Peyer's patch (tissue), 4 donors: Measurements from ENCODE around the gene ARHGAP26. TPM values are rescaled to one million over a fixed set of nuclear protein-coding genes. Genes with fewer than 3 reads are reported as not detected.

Source experiments
- DNase-seq, 3 donors: peaks; one replicate each; pipeline ENCODE4 v3.0.0-alpha.2; 2017 to 2019
- H3K27ac ChIP-seq, 4 donors: fragments of 200-600 bp; sonication (generic); one replicate each; pipeline ENCODE4 v1.5.1; 2016 to 2019
- H3K27me3 ChIP-seq, 2 donors: fragments of 200-600 bp; sonication (generic); one replicate each; pipeline ENCODE4 v1.5.1; 2019
- H3K36me3 ChIP-seq, 3 donors: fragments of 200-600 bp; sonication (generic); one replicate each; pipeline ENCODE4 v1.5.1; 2016 to 2019
- H3K4me1 ChIP-seq, 4 donors: fragments of 200-600 bp; sonication (generic); one replicate each; pipeline ENCODE4 v1.5.1; 2016 to 2019
- H3K4me3 ChIP-seq, 4 donors: fragments of 200-600 bp; sonication (generic); 1 replicate in 3 of 4; 2 replicates in 1 of 4; pipeline ENCODE4 v1.5.1; 2016 to 2019; ENCODE audit warnings: mild to moderate bottlenecking in 1 of 4
- H3K9me3 ChIP-seq, 4 donors: fragments of 200-600 bp; sonication (generic); one replicate each; pipeline ENCODE4 v1.5.1; 2016 to 2019; ENCODE audit warnings: mild to moderate bottlenecking in 1 of 4
- CTCF ChIP-seq, 6 experiments: fragments of 450-650 bp in 4 of 6; fragments of 200-600 bp in 2 of 6; sonication (generic) in 1 of 6; IDR thresholded peaks; one replicate each; pipeline ENCODE4 v1.5.1; 2017 to 2019; ENCODE audit warnings: antibody characterized with exemption in 6 of 6, mild to moderate bottlenecking in 3 of 6, moderate library complexity in 1 of 6
- POLR2A ChIP-seq, 2 donors: fragments of 450-650 bp; IDR thresholded peaks; one replicate each; pipeline ENCODE4 v1.5.1; 2017; ENCODE audit warnings: antibody characterized with exemption in 2 of 2, mild to moderate bottlenecking in 2 of 2, moderate library complexity in 2 of 2
- total RNA-seq, 4 donors: library from RNA; depleted of rRNA; stranded (reverse); fragments of >200 nt; gene quantifications; one replicate each; pipeline ENCODE4 v1.1.0, GENCODE V29; 2016

The ARHGAP26 gene
- total RNA-seq, 4 donors from 2014 or later = 60.1 to 180 (median 126) TPM

DNA sequence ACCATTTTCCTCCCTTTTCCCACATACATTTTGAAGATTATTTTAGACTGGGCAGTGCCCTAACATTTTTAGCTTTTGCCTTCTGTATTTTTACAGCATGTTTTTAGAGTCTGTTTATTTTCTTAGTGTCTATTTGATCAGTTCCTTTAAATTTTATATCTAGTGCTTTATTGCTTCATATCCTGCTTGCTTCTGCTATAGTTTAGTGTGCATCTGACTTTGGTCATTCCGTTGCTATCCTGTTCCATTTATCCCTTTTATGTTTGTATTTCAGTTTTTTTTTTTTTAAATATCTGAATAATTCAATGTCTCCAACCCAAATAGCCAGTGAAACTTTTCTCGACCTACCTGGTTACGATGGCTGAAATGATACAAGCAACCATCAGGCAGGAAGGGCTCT is 203.8 kb downstream of the ARHGAP26 start:
- no peaks in the 10 kb centered on the region for H3K27me3 ChIP-seq
- H3K27ac ChIP-seq = no peak overlapping the region
- no peak for TF ChIP-seq CTCF (IDR thresholded peaks at IDR 0.05)
- no peaks in the 10 kb centered on the region for H3K9me3 ChIP-seq
- no peak overlapping the region for H3K4me3 ChIP-seq
- peaks cover 0 to 7% (median 0%) of the 10 kb centered on the region in 4 donors for H3K4me1 ChIP-seq
- H3K36me3 ChIP-seq = no peaks in the 10 kb centered on the region
- no peak for DNase-seq

DNA sequence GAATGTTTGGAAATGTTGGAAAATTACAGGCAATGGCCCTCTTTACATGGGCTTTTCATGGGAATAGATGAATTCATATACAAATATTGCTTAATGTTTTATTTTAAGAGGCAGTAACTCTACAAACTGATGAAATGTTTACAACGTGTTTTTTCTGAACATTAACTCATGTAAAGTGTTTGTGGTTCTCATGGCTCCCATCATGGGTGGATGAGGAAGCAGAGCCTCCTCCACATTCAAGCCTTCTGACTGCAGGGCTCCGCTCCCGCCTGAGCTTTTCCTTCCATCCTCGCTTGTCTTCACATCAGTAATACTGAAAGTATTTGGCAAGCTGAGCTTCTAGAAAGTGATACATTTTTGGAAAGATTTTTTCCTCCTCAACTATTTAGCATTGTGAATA is 204.2 kb downstream of the ARHGAP26 start:
- Histone ChIP-seq H3K4me1 (peaks cover 0 to 7% (median 0%) of the 10 kb centered on the region in 4 donors), H3K4me3 (no peak overlapping the region), H3K9me3 (no peaks in the 10 kb centered on the region), H3K36me3 (no peaks in the 10 kb centered on the region), H3K27ac (no peak overlapping the region), H3K27me3 (no peaks in the 10 kb centered on the region)
- TF ChIP-seq CTCF (IDR thresholded peaks at IDR 0.05) (no peak), POLR2A (IDR thresholded peaks at IDR 0.05) (no peak)
- no peak for DNase-seq

DNA sequence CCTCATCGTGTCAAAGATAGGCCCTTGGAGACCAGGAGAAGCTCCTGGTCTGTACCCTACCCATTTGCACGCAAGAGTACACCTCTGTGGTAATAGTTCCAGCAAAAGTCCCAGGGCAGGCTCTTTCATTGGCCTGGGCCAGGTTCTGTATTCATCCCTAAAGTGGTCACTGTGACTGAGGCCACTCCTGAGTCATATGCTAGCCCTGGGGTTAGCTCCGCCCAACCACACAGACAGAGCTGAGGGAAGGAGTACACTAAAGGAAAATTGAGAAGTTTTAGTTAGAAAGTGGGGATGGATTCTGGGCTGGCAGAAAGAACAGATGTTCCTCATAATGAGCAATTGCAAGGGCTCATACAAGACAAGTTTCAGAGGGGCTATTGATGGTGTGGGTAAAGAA is 206.7 kb downstream of the ARHGAP26 start:
- Histone ChIP-seq H3K27ac (peak overlapping the region in 1 of 4 donors; percentile 19), H3K4me3 (no peak overlapping the region), H3K4me1 (peaks cover 0 to 17% (median 5%) of the 10 kb centered on the region in 4 donors), H3K27me3 (no peaks in the 10 kb centered on the region), H3K36me3 (no peaks in the 10 kb centered on the region), H3K9me3 (no peaks in the 10 kb centered on the region)
- TF ChIP-seq CTCF (IDR thresholded peaks at IDR 0.05) (no peak), POLR2A (IDR thresholded peaks at IDR 0.05) (no peak)
- no peak for DNase-seq

DNA sequence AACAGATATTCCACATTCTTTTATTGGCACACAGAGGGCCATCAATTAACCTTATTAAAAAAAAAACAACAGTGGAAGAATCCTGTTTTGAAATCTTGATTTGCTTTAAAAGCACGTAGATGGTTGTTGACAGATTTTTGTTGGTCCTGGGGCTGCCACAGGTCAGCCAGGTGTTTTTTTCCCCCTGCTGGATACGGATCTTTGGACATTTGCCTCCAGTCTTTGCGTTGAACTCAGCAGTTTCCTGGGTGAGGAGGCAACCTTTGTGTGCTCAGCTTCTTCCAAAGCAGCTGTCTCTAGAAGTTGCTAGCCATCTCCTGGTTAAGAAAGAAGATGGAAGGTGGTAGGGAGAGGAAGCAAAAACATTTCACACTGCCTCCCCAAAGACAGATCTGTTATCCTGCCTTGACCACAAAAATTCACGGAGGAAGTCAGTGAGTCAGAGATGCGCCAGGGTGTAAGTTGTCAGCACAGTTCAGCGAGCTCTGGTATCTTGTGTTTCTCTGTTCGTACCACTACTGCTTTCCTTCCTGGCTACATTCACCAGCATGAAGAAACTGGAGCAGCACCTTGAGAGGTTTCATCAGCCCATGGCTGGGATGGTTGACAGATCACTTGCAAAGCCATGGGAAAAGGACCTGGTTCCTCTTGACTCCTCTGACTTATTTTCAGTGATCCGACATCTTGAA is 207.3 kb downstream of the ARHGAP26 start:
- Histone ChIP-seq H3K36me3 (no peaks in the 10 kb centered on the region), H3K4me3 (no peak overlapping the region), H3K9me3 (no peaks in the 10 kb centered on the region), H3K27ac (peak overlapping the region in 2 of 4 donors; percentile 19 to 37), H3K4me1 (peaks cover 0 to 19% (median 7%) of the 10 kb centered on the region in 4 donors), H3K27me3 (no peaks in the 10 kb centered on the region)
- TF ChIP-seq POLR2A (IDR thresholded peaks at IDR 0.05) (no peak), CTCF (IDR thresholded peaks at IDR 0.05) (no peak)
- DNase-seq = no peak

DNA sequence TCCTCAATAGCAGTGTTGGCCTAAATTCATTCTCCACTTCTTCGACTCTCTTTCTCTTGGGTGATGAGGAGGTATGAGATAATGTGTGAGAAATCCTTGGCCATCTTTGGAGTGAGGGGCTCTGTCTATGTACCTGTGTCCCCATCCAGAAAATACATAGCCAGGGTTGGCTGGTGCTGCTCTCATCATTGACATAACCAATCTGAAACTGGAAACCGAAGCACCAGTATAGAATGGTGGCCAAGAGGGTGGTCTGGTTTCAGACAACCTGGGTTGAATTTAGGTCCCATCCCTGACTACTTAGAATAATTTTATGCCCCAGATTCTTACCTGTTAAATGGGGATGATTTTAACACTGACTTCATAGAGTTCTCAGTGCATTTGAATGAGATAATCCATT is 208.1 kb downstream of the ARHGAP26 start:
- Histone ChIP-seq H3K27ac (peak overlapping the region in 1 of 4 donors; percentile 25), H3K4me1 (peaks cover 0 to 26% (median 8%) of the 10 kb centered on the region in 4 donors)
- no peak for DNase-seq

More for the DNA sequence above, 208.1 kb downstream of the ARHGAP26 start:
- Histone ChIP-seq H3K9me3 (no peaks in the 10 kb centered on the region), H3K27me3 (no peaks in the 10 kb centered on the region), H3K4me3 (no peak overlapping the region), H3K36me3 (no peaks in the 10 kb centered on the region)
- TF ChIP-seq POLR2A (IDR thresholded peaks at IDR 0.05) (no peak), CTCF (IDR thresholded peaks at IDR 0.05) (no peak)
